Esophagus squamous epithelium (tissue), 5 donors: Measurements from ENCODE around the gene TAP2. TPM values are rescaled to one million over a fixed set of nuclear protein-coding genes. Genes with fewer than 3 reads are reported as not detected.

Experiments
- DNase-seq: peaks from one replicate; lab custom pipeline; 2025; lab: John Stamatoyannopoulos, UW
- H3K27ac ChIP-seq, 4 donors: fragments of 200-600 bp; sonication (generic); one replicate each; pipeline ENCODE4 v1.5.1; 2016 to 2019; ENCODE audit warnings: mild to moderate bottlenecking in 1 of 4
- H3K27me3 ChIP-seq, 4 donors: fragments of 200-600 bp; sonication (generic); 1 replicate in 3 of 4; 2 replicates in 1 of 4; pipeline versions ENCODE4 v1.5.1 to v1.6.0; 2017 to 2021; ENCODE audit warnings: antibody characterized with exemption in 1 of 4
- H3K36me3 ChIP-seq, 3 donors: fragments of 200-600 bp; sonication (generic); one replicate each; pipeline ENCODE4 v1.5.1; 2016 to 2019
- H3K4me1 ChIP-seq, 3 donors: fragments of 200-600 bp; sonication (generic); one replicate each; pipeline ENCODE4 v1.5.1; 2017 to 2019
- H3K4me3 ChIP-seq, 4 donors: fragments of 200-600 bp; sonication (generic); 1 replicate in 3 of 4; 2 replicates in 1 of 4; pipeline ENCODE4 v1.5.1; 2016 to 2019; ENCODE audit warnings: mild to moderate bottlenecking in 2 of 4, moderate library complexity in 1 of 4
- H3K9me3 ChIP-seq, 3 donors: fragments of 200-600 bp; sonication (generic); one replicate each; pipeline ENCODE4 v1.5.1; 2016 to 2019
- POLR2A ChIP-seq, 4 donors: fragments of 450-650 bp; IDR thresholded peaks; one replicate each; pipeline ENCODE4 v1.6.1; 2017; ENCODE audit warnings: antibody characterized with exemption in 4 of 4, mild to moderate bottlenecking in 4 of 4, moderate library complexity in 3 of 4
- WGBS, 2 donors: methylation state at CpG; one replicate each; pipeline ENCODE4 v1.1.5; 2018; 5-methylcytosine and 5-hydroxymethylcytosine counted together
- intact Hi-C: fragments of 100-400 bp; cut with DNase I; formaldehyde crosslinking; loops from one replicate; pipeline ENCODE4 v1.15.0; 2022
- total RNA-seq, 4 donors: library from RNA; depleted of rRNA; stranded (reverse); fragments of >200 nt; gene quantifications; one replicate each; pipeline ENCODE4 v1.1.0, GENCODE V29; 2016
- TF ChIP-seq, protein P1 (sequence below), 6 experiments: fragments of 450-650 bp in 4 of 6; fragments of 200-600 bp in 2 of 6; sonication (generic) in 2 of 6; IDR thresholded peaks; one replicate each; pipeline ENCODE4 v1.5.1; 2016 to 2019; ENCODE audit warnings: antibody characterized with exemption in 6 of 6, mild to moderate bottlenecking in 4 of 6, moderate library complexity in 4 of 6
- donor health status: DM: yes; HTN: yes; CAD: no.

TAP2 gene
- total RNA-seq, 4 donors from 2014 or later = 25.4 to 28.3 (median 26.7) TPM

DNA sequence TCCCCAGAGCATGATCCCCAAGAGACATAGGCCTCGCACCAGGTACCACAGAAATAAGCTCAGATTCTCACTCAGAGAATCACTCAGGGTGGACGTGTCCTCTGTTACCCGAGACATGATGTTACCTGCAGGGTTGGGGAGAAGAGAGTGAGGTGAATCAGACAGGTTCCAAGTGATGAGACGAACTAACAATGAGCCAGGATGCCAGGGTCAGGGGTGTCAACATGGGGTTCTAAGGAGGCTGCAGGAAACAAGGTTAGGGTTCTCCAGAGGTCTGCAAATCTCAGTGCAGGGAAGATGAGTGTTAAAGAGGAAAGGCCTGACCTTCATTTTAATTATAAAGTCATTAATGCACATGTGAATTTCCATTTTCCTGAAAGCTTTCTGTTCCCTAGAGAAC lies 12.5 kb upstream of the TAP2 start:
- H3K27me3 ChIP-seq = no peaks in the 10 kb centered on the region
- WGBS, 2 donors = 53 to 92% methylated on average over 4 of the region's 4 CpGs
- peak overlapping the region in 1 of 4 donors; percentile 77 for H3K4me3 ChIP-seq
- intact Hi-C loops = no loop called here
- H3K4me1 ChIP-seq = peaks cover 6 to 60% (median 37%) of the 10 kb centered on the region in 3 donors
- H3K27ac ChIP-seq = peak overlapping the region in 2 of 4 donors; percentile 22 to 98
- no peaks in the 10 kb centered on the region for H3K9me3 ChIP-seq
- DNase-seq = no peak
- TF ChIP-seq, protein P1, sequence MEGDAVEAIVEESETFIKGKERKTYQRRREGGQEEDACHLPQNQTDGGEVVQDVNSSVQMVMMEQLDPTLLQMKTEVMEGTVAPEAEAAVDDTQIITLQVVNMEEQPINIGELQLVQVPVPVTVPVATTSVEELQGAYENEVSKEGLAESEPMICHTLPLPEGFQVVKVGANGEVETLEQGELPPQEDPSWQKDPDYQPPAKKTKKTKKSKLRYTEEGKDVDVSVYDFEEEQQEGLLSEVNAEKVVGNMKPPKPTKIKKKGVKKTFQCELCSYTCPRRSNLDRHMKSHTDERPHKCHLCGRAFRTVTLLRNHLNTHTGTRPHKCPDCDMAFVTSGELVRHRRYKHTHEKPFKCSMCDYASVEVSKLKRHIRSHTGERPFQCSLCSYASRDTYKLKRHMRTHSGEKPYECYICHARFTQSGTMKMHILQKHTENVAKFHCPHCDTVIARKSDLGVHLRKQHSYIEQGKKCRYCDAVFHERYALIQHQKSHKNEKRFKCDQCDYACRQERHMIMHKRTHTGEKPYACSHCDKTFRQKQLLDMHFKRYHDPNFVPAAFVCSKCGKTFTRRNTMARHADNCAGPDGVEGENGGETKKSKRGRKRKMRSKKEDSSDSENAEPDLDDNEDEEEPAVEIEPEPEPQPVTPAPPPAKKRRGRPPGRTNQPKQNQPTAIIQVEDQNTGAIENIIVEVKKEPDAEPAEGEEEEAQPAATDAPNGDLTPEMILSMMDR (IDR thresholded peaks at IDR 0.05) = no peak
- no peak for TF ChIP-seq POLR2A (IDR thresholded peaks at IDR 0.05)
- peaks cover 28 to 57% (median 34%) of the 10 kb centered on the region in 3 donors for H3K36me3 ChIP-seq

DNA sequence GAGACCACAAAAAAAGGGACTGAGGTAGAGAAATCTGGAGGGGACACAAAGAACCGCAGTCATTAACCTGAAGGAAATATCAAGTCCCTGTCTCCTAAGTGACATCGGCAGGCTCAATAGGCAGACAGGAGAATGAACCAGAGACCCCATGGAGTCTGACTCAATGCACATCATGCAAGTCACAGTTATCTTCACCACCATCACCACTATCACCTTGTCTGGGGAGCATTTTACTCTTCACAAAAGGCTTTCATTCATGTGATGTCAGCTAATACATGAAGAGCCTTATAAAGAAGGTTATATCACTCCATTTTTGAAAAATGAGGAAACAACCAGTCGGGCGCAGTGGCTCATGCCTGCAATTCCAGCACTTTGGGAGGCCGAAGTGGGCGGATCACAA lies 10.6 kb upstream of the TAP2 start:
- peaks cover 28 to 66% (median 34%) of the 10 kb centered on the region in 3 donors for H3K36me3 ChIP-seq

GRCh38 chr6:32847795-32848194 lies 9.3 kb upstream of the TAP2 start:
- Histone ChIP-seq H3K27me3 (no peaks in the 10 kb centered on the region), H3K36me3 (peaks cover 28 to 67% (median 34%) of the 10 kb centered on the region in 3 donors), H3K4me1 (peaks cover 18 to 62% (median 38%) of the 10 kb centered on the region in 3 donors), H3K27ac (no peak overlapping the region), H3K9me3 (no peaks in the 10 kb centered on the region), H3K4me3 (no peak overlapping the region)
- DNase-seq = no peak
- intact Hi-C loops = no loop called here
- 89 to 90% methylated on average over 5 to 8 of the region's 8 CpGs for WGBS, 2 donors
- TF ChIP-seq, protein P1 (IDR thresholded peaks at IDR 0.05) = no peak
- TF ChIP-seq POLR2A (IDR thresholded peaks at IDR 0.05) = no peak

More for the DNA sequence above, 10.6 kb upstream of the TAP2 start:
- DNase-seq = no peak
- Histone ChIP-seq H3K9me3 (no peaks in the 10 kb centered on the region), H3K4me1 (peaks cover 17 to 56% (median 36%) of the 10 kb centered on the region in 3 donors), H3K27me3 (no peaks in the 10 kb centered on the region), H3K4me3 (no peak overlapping the region), H3K27ac (no peak overlapping the region)
- TF ChIP-seq POLR2A (IDR thresholded peaks at IDR 0.05) = no peak
- TF ChIP-seq, protein P1 (IDR thresholded peaks at IDR 0.05) = no peak
- intact Hi-C loops = no loop called here
- 75 to 78% methylated on average over 6 of the region's 6 CpGs for WGBS, 2 donors

DNA sequence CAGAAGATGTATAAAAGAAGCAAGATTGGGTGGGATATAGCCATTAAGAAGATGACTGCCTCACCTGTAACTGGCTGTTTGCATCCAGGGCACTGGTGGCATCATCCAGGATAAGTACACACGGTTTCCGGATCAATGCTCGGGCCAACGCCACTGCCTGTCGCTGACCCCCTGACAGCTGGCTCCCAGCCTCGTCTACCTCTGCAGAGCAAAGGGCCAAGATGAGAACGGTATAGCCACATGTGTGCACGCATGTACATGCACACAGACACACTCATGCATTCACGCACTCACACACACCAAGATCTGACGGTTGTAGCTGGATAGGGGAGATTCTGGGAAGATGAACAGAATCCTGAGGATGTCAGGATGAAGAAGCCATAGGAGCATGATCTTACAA lies 8.5 kb upstream of the TAP2 start:
- peaks cover 28 to 75% (median 34%) of the 10 kb centered on the region in 3 donors for H3K36me3 ChIP-seq
- DNase-seq = no peak
- H3K27ac ChIP-seq = no peak overlapping the region
- no peaks in the 10 kb centered on the region for H3K9me3 ChIP-seq
- peaks cover 22 to 62% (median 42%) of the 10 kb centered on the region in 3 donors for H3K4me1 ChIP-seq
- no peak overlapping the region for H3K4me3 ChIP-seq
- TF ChIP-seq POLR2A (IDR thresholded peaks at IDR 0.05) = no peak
- TF ChIP-seq, protein P1 (IDR thresholded peaks at IDR 0.05) = no peak
- 86 to 91% methylated on average over 10 of the region's 10 CpGs for WGBS, 2 donors
- intact Hi-C loops = no loop called here
- H3K27me3 ChIP-seq = no peaks in the 10 kb centered on the region

DNA sequence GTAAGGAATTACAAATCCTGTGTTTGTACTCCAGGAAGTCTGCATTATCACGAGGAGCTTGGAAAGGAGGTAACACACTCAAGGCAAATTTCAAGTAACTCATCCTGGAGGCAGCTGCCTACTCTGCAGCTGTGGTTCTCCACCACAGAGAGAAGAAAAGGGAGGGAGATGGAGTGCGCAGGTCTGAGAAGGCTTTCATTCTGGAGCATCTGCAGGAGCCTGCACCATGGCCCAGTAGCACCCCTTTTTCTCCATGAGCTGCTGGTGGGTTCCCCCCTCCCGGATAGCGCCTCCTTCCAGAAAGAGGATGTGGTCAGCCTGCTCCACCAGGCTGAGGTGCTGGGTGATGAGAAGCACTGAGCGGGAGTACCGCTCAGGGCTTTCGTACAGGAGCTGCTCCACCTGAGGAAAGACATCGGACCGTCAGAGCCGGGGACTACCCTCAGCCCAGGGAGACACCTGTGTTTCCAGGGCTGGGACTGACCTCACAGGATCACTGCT lies 6.9 kb upstream of the TAP2 start:
- Histone ChIP-seq H3K36me3 (peaks cover 21 to 78% (median 30%) of the 10 kb centered on the region in 3 donors), H3K4me1 (peaks cover 20 to 55% (median 35%) of the 10 kb centered on the region in 3 donors), H3K9me3 (no peaks in the 10 kb centered on the region), H3K4me3 (peak overlapping the region; percentile 60 to 86 (median 72)), H3K27me3 (no peaks in the 10 kb centered on the region), H3K27ac (peak overlapping the region; percentile 92 to 98 (median 98))
- no peak for DNase-seq
- 37 to 53% methylated on average over 2 to 3 of the region's 10 CpGs for WGBS, 2 donors
- TF ChIP-seq, protein P1 (IDR thresholded peaks at IDR 0.05) = no peak
- no peak for TF ChIP-seq POLR2A (IDR thresholded peaks at IDR 0.05)
- intact Hi-C loops = no loop called here
